Measurements from ENCODE around the gene NRXN3. TPM values are rescaled to one million over a fixed set of nuclear protein-coding genes. Genes with fewer than 3 reads are reported as not detected.

Gene NRXN3
- total RNA-seq, 4 donors from 2014 or later: 0.04 to 0.16 TPM; not detected in 2

- no peak for ATAC-seq
- no peak for DNase-seq
- intact Hi-C loops (cut with DNase I; ENCODE audit: low total_unique reads) (no loop called here), in situ Hi-C loops (cut with MboI; ENCODE audit: low sequenced_read_pairs in 4 of 4) (no loop called here)
- Histone ChIP-seq H3K36me3 (no peaks in the 10 kb centered on the region), H3K4me1 (no peaks in the 10 kb centered on the region), H3K27me3 (peaks cover 0 to 6% (median 0%) of the 10 kb centered on the region in 3 donors), H3K9me3 (no peaks in the 10 kb centered on the region), H3K4me3 (no peak overlapping the region), H3K27ac (no peak overlapping the region)
- TF ChIP-seq CTCF (IDR thresholded peaks at IDR 0.05 in 4 of 5, conservative IDR thresholded peaks at IDR 0.05 in 1 of 5) (no peak), POLR2A (IDR thresholded peaks at IDR 0.05) (no peak)
Observed at GRCh38 chr14:78401866-78402265, 231.7 kb downstream of the NRXN3 start.

GRCh38 chr14:78403278-78403815 is 233.2 kb downstream of the NRXN3 start:
- peaks cover 0 to 6% (median 0%) of the 10 kb centered on the region in 3 donors for H3K27me3 ChIP-seq
- no peak for DNase-seq
- TF ChIP-seq CTCF (IDR thresholded peaks at IDR 0.05 in 4 of 5, conservative IDR thresholded peaks at IDR 0.05 in 1 of 5) (no peak), POLR2A (IDR thresholded peaks at IDR 0.05) (no peak)

GRCh38 chr14:78405079-78405856 is 235.1 kb downstream of the NRXN3 start:
- Histone ChIP-seq H3K4me3 (no peak overlapping the region), H3K27ac (no peak overlapping the region), H3K27me3 (peaks cover 0 to 6% (median 0%) of the 10 kb centered on the region in 3 donors), H3K36me3 (no peaks in the 10 kb centered on the region), H3K9me3 (no peaks in the 10 kb centered on the region), H3K4me1 (no peaks in the 10 kb centered on the region)
- no peak for TF ChIP-seq CTCF (IDR thresholded peaks at IDR 0.05 in 4 of 5, conservative IDR thresholded peaks at IDR 0.05 in 1 of 5)
- TF ChIP-seq POLR2A (IDR thresholded peaks at IDR 0.05): no peak
- ATAC-seq (no peak), DNase-seq (no peak)
- in situ Hi-C loops (cut with MboI; ENCODE audit: low sequenced_read_pairs in 4 of 4) (no loop called here), intact Hi-C loops (cut with DNase I; ENCODE audit: low total_unique reads) (no loop called here)

More at GRCh38 chr14:78403278-78403815, 233.2 kb downstream of the NRXN3 start:
- Histone ChIP-seq H3K4me3 (no peak overlapping the region), H3K27ac (no peak overlapping the region), H3K9me3 (no peaks in the 10 kb centered on the region), H3K36me3 (no peaks in the 10 kb centered on the region), H3K4me1 (no peaks in the 10 kb centered on the region)
- intact Hi-C loops (cut with DNase I; ENCODE audit: low total_unique reads) (no loop called here), in situ Hi-C loops (cut with MboI; ENCODE audit: low sequenced_read_pairs in 4 of 4) (no loop called here)
- no peak for ATAC-seq

- TF ChIP-seq CTCF (IDR thresholded peaks at IDR 0.05 in 4 of 5, conservative IDR thresholded peaks at IDR 0.05 in 1 of 5) (no peak), POLR2A (IDR thresholded peaks at IDR 0.05) (no peak)
- no peak for DNase-seq
- ATAC-seq: no peak
- H3K4me3 ChIP-seq: no peak overlapping the region
- H3K9me3 ChIP-seq: no peaks in the 10 kb centered on the region
- H3K36me3 ChIP-seq: no peaks in the 10 kb centered on the region
- no peaks in the 10 kb centered on the region for H3K4me1 ChIP-seq
- H3K27me3 ChIP-seq: no peaks in the 10 kb centered on the region
- intact Hi-C loops (cut with DNase I; ENCODE audit: low total_unique reads): no loop called here
- in situ Hi-C loops (cut with MboI; ENCODE audit: low sequenced_read_pairs in 4 of 4): no loop called here
- no peak overlapping the region for H3K27ac ChIP-seq
Observed at GRCh38 chr14:78412475-78412874, 242.3 kb downstream of the NRXN3 start.
